ENCODE measurements around the gene WDR35.

DNA sequence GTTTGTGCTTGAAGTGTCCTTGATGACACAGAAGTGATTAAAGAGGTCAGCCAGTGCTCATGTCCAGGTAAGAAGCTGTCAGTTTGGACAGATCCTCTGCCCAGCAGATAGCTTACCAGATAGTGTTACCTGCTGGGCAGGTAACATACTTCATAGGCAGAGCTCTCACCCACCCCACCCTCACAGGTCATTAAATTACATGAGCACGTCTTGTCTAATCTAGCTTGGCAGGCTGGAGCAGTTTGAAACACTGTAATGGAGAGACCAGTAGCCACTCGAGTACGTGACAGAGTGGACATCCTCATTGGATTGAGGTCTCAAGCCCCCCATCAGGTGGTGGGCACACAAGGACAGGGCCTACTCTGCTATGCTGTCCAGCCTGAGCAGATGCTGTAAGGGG is 115.2 kb downstream of the WDR35 start:
- TF ChIP-seq GLIS3 (CRISPR knock-in tag; IDR thresholded peaks at IDR 0.05): no peak
- no peak for TF ChIP-seq ZNF8 (CRISPR knock-in tag; IDR thresholded peaks at IDR 0.05)
- no peak for TF ChIP-seq TCF4 (CRISPR knock-in tag; IDR thresholded peaks at IDR 0.05; ENCODE audit: borderline replicate concordance)
- TF ChIP-seq, protein P1, sequence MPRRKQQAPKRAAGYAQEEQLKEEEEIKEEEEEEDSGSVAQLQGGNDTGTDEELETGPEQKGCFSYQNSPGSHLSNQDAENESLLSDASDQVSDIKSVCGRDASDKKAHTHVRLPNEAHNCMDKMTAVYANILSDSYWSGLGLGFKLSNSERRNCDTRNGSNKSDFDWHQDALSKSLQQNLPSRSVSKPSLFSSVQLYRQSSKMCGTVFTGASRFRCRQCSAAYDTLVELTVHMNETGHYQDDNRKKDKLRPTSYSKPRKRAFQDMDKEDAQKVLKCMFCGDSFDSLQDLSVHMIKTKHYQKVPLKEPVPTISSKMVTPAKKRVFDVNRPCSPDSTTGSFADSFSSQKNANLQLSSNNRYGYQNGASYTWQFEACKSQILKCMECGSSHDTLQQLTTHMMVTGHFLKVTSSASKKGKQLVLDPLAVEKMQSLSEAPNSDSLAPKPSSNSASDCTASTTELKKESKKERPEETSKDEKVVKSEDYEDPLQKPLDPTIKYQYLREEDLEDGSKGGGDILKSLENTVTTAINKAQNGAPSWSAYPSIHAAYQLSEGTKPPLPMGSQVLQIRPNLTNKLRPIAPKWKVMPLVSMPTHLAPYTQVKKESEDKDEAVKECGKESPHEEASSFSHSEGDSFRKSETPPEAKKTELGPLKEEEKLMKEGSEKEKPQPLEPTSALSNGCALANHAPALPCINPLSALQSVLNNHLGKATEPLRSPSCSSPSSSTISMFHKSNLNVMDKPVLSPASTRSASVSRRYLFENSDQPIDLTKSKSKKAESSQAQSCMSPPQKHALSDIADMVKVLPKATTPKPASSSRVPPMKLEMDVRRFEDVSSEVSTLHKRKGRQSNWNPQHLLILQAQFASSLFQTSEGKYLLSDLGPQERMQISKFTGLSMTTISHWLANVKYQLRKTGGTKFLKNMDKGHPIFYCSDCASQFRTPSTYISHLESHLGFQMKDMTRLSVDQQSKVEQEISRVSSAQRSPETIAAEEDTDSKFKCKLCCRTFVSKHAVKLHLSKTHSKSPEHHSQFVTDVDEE (CRISPR knock-in tag; IDR thresholded peaks at IDR 0.05): no peak
- TF ChIP-seq RARB (CRISPR knock-in tag; IDR thresholded peaks at IDR 0.05): no peak
- TF ChIP-seq, protein P2, sequence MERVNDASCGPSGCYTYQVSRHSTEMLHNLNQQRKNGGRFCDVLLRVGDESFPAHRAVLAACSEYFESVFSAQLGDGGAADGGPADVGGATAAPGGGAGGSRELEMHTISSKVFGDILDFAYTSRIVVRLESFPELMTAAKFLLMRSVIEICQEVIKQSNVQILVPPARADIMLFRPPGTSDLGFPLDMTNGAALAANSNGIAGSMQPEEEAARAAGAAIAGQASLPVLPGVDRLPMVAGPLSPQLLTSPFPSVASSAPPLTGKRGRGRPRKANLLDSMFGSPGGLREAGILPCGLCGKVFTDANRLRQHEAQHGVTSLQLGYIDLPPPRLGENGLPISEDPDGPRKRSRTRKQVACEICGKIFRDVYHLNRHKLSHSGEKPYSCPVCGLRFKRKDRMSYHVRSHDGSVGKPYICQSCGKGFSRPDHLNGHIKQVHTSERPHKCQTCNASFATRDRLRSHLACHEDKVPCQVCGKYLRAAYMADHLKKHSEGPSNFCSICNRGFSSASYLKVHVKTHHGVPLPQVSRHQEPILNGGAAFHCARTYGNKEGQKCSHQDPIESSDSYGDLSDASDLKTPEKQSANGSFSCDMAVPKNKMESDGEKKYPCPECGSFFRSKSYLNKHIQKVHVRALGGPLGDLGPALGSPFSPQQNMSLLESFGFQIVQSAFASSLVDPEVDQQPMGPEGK (CRISPR knock-in tag; IDR thresholded peaks at IDR 0.05; ENCODE audit: borderline replicate concordance): no peak
- TF ChIP-seq ZFP3 (CRISPR knock-in tag; IDR thresholded peaks at IDR 0.05): no peak
